Measurements from ENCODE around the gene CD58. TPM values are rescaled to one million over a fixed set of nuclear protein-coding genes. Genes with fewer than 3 reads are reported as not detected.

The CD58 gene
- total and polyA plus RNA-seq, 2 of the 4 experiments (the other 2 are of a cell fraction), result 5.4 to 5.7 TPM

DNA sequence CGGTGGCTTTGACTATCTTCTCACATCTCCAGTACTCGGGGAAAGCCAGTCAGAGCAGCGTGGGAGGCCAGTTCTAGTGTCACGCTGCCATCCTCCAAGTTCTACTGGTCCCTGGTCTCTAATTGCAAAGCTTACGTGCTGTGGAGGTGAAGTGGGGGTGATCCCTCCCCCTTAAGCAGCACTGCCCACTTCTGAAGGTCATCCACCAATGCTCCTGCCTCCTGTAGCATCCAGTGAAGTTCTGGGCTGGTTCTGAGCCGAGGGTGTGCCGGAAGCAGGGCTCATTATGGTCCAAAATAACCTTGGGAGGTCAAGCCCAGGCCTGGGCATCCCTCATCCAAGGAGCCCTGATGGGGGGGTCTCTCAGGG is 95.0 kb downstream of the CD58 start:
- H3K9ac ChIP-seq (ENCODE audit: low read depth, low read length), result no peak overlapping the region
- H4K20me1 ChIP-seq (ENCODE audit: insufficient read depth, low read length), result no peaks in the 10 kb centered on the region
- H3K18ac ChIP-seq (ENCODE audit: low read depth, low read length), result no peak overlapping the region
- dilution Hi-C loops (cut with HindIII; ENCODE audit: low sequenced_read_pairs, unreplicated experiment) (no loop called here), in situ Hi-C loops (cut with MboI; ENCODE audit: low sequenced_read_pairs) (no loop called here), intact Hi-C loops (cut with micrococcal nuclease) (no loop called here)
- WGBS, 2 experiments (ENCODE audit: extremely low coverage in 2 of 2, insufficient read length in 1 of 2), result no CpG with 5 or more reads among the region's 7 CpGs
- no peaks in the 10 kb centered on the region for H3K79me1 ChIP-seq (ENCODE audit: low read depth in 1 of 2, low read length in 2 of 2)
- no TSS peak for BruUV-seq (replicated peaks)
- CTCF ChIA-PET, result interaction anchor here (2.2 kb wide), 1 partner anchor 10 kb away, joined by 10 read pairs; no protein-coding TSS in a partner anchor
- H3K23ac ChIP-seq (ENCODE audit: low read depth, low read length), result no peak overlapping the region
- H3K14ac ChIP-seq (replicated peaks; ENCODE audit: low read depth, low read length), result no peak overlapping the region
- H4K8ac ChIP-seq (ENCODE audit: low read depth in 2 of 2, low read length in 2 of 2), result no peak overlapping the region
- no peak for ATAC-seq (ENCODE audit: low read depth)
- H2BK15ac ChIP-seq (ENCODE audit: low read depth, low read length), result no peak overlapping the region
- no peaks in the 10 kb centered on the region for H3K9me1 ChIP-seq (ENCODE audit: insufficient read depth, low read length)
- H3K36me3 ChIP-seq (ENCODE audit: control insufficient read depth, insufficient read depth, low read length), result no peaks in the 10 kb centered on the region
- H4K5ac ChIP-seq (ENCODE audit: low read depth, low read length), result no peak overlapping the region
- no peak overlapping the region for H3K4me2 ChIP-seq (ENCODE audit: low read depth, low read length)
- no peak overlapping the region for H3K4ac ChIP-seq (ENCODE audit: low read depth, low read length)
- H3K4me1 ChIP-seq (ENCODE audit: control insufficient read depth, insufficient read depth, low read length), result no peaks in the 10 kb centered on the region; the same call in 1 of the 2 replicates
- no peak overlapping the region for H4K91ac ChIP-seq (ENCODE audit: insufficient read depth, low read depth, low read length)
- DNase-seq, result no peak
- no peak overlapping the region for H2BK120ac ChIP-seq (ENCODE audit: low read depth, low read length)
- H2BK20ac ChIP-seq (ENCODE audit: low read depth, low read length), result no peak overlapping the region
- no peaks in the 10 kb centered on the region for H3K9me3 ChIP-seq (ENCODE audit: control insufficient read depth, insufficient read depth, low read length)
- TF ChIP-seq RCOR1 (IDR thresholded peaks at IDR 0.05; ENCODE audit: insufficient replicate concordance, low read length), result no peak
- no peak for TF ChIP-seq RAD21 (IDR thresholded peaks at IDR 0.05; ENCODE audit: low read length)
- TF ChIP-seq MAFK (IDR thresholded peaks at IDR 0.05; ENCODE audit: low read depth, low read length), result no peak
- no peak for TF ChIP-seq BHLHE40 (IDR thresholded peaks at IDR 0.05; ENCODE audit: low read depth, low read length)
- TF ChIP-seq, protein P1, sequence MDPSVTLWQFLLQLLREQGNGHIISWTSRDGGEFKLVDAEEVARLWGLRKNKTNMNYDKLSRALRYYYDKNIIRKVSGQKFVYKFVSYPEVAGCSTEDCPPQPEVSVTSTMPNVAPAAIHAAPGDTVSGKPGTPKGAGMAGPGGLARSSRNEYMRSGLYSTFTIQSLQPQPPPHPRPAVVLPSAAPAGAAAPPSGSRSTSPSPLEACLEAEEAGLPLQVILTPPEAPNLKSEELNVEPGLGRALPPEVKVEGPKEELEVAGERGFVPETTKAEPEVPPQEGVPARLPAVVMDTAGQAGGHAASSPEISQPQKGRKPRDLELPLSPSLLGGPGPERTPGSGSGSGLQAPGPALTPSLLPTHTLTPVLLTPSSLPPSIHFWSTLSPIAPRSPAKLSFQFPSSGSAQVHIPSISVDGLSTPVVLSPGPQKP (IDR thresholded peaks at IDR 0.05; ENCODE audit: borderline replicate concordance, low read depth, low read length), result no peak
- no peak for TF ChIP-seq CEBPB (IDR thresholded peaks at IDR 0.05; ENCODE audit: low read depth, low read length)
- TF ChIP-seq CHD1 (IDR thresholded peaks at IDR 0.05; ENCODE audit: low read depth, low read length), result no peak
- TF ChIP-seq NFE2L2 (IDR thresholded peaks at IDR 0.05; ENCODE audit: low read depth, low read length), result no peak
- TF ChIP-seq, protein P2, sequence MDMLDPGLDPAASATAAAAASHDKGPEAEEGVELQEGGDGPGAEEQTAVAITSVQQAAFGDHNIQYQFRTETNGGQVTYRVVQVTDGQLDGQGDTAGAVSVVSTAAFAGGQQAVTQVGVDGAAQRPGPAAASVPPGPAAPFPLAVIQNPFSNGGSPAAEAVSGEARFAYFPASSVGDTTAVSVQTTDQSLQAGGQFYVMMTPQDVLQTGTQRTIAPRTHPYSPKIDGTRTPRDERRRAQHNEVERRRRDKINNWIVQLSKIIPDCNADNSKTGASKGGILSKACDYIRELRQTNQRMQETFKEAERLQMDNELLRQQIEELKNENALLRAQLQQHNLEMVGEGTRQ (IDR thresholded peaks at IDR 0.05; ENCODE audit: low read depth, low read length), result no peak
- no peak for TF ChIP-seq POLR2A (IDR thresholded peaks at IDR 0.05; ENCODE audit: low read depth, low read length)
- TF ChIP-seq FOS (IDR thresholded peaks at IDR 0.05; ENCODE audit: low read depth, low read length), result no peak
- TF ChIP-seq, protein P3, sequence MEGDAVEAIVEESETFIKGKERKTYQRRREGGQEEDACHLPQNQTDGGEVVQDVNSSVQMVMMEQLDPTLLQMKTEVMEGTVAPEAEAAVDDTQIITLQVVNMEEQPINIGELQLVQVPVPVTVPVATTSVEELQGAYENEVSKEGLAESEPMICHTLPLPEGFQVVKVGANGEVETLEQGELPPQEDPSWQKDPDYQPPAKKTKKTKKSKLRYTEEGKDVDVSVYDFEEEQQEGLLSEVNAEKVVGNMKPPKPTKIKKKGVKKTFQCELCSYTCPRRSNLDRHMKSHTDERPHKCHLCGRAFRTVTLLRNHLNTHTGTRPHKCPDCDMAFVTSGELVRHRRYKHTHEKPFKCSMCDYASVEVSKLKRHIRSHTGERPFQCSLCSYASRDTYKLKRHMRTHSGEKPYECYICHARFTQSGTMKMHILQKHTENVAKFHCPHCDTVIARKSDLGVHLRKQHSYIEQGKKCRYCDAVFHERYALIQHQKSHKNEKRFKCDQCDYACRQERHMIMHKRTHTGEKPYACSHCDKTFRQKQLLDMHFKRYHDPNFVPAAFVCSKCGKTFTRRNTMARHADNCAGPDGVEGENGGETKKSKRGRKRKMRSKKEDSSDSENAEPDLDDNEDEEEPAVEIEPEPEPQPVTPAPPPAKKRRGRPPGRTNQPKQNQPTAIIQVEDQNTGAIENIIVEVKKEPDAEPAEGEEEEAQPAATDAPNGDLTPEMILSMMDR (conservative IDR thresholded peaks at IDR 0.05; ENCODE audit: low read depth, low read length), result no peak
- TF ChIP-seq SMC3 (IDR thresholded peaks at IDR 0.05; ENCODE audit: low read depth, low read length), result no peak
- no peak for TF ChIP-seq RFX5 (IDR thresholded peaks at IDR 0.05; ENCODE audit: low read depth, low read length)
- no peak for TF ChIP-seq MAZ (IDR thresholded peaks at IDR 0.05; ENCODE audit: borderline replicate concordance, low read depth, low read length)
- TF ChIP-seq MXI1 (IDR thresholded peaks at IDR 0.05; ENCODE audit: borderline replicate concordance, low read depth, low read length), result no peak
- H3K56ac ChIP-seq (ENCODE audit: extremely low read depth, insufficient read depth, low read length), result no peak overlapping the region
- H3K4me3 ChIP-seq (ENCODE audit: insufficient read depth, low read depth, low read length), result no peak overlapping the region
- no peak overlapping the region for H2BK5ac ChIP-seq (ENCODE audit: low read depth, low read length, poor library complexity, severe bottlenecking)
- peaks cover 23% of the 10 kb centered on the region for H3K27me3 ChIP-seq (ENCODE audit: control insufficient read depth, insufficient read depth, low read length)
- no peak overlapping the region for H2AK5ac ChIP-seq (ENCODE audit: low read depth, low read length)
- POLR2A ChIA-PET (ENCODE audit: unreplicated experiment), result no interaction called here
- H3K27ac ChIP-seq (ENCODE audit: insufficient read depth, low read length), result no peak overlapping the region
- peak overlapping the region; percentile 12 for H2AK9ac ChIP-seq (replicated peaks; ENCODE audit: low read depth, low read length, poor library complexity)
- no peak overlapping the region for H2AFZ ChIP-seq (replicated peaks; ENCODE audit: low read length, poor library complexity)
